ENCODE results near the gene ZIC3.

GRCh38 chrX:137568741-137569469 is 3.0 kb downstream of the ZIC3 start:
- TF ChIP-seq CTCF (IDR thresholded peaks at IDR 0.05): no peak
- no peak for TF ChIP-seq POLR2A (IDR thresholded peaks at IDR 0.05)
- TF ChIP-seq EP300 (IDR thresholded peaks at IDR 0.05): no peak
